ENCODE data around the gene PDE4D. TPM values are rescaled to one million over a fixed set of nuclear protein-coding genes. Genes with fewer than 3 reads are reported as not detected.
"Not testable (repeated sequence)": the region's sequence is repeated elsewhere in the genome, so short reads cannot be mapped to it uniquely, and the experiment has no call there.

PDE4D gene
- total RNA-seq, 1 experiment from 2014 or later, result 62.6 TPM

- DNase-seq (ENCODE audit: low read depth, low spot score), result no peak
- in situ Hi-C loops (cut with HindIII; ENCODE audit: low pct_unique_long_range_greater_than_20kb, low sequenced_read_pairs), result no loop called here
Measured at GRCh38 chr5:59391576-59391975, 501.9 kb downstream of the PDE4D start.

- in situ Hi-C loops (cut with HindIII; ENCODE audit: low pct_unique_long_range_greater_than_20kb, low sequenced_read_pairs), result no loop called here
Measured at GRCh38 chr5:59390989-59391388, 502.5 kb downstream of the PDE4D start.

GRCh38 chr5:59390074-59390659 is 503.4 kb downstream of the PDE4D start:
- in situ Hi-C loops (cut with HindIII; ENCODE audit: low pct_unique_long_range_greater_than_20kb, low sequenced_read_pairs), result no loop called here
- peak; percentile 40 for DNase-seq (ENCODE audit: low read depth, low spot score)

More at GRCh38 chr5:59390989-59391388, 502.5 kb downstream of the PDE4D start:
- DNase-seq (ENCODE audit: low read depth, low spot score), result no peak

- no peak for DNase-seq (ENCODE audit: low read depth, low spot score)
- in situ Hi-C loops (cut with HindIII; ENCODE audit: low pct_unique_long_range_greater_than_20kb, low sequenced_read_pairs), result no loop called here
Measured at GRCh38 chr5:59387127-59387526, 506.4 kb downstream of the PDE4D start.

GRCh38 chr5:59385700-59386099 is 507.8 kb downstream of the PDE4D start:
- in situ Hi-C loops (cut with HindIII; ENCODE audit: low pct_unique_long_range_greater_than_20kb, low sequenced_read_pairs), result no loop called here

GRCh38 chr5:59380350-59380951 is 513.1 kb downstream of the PDE4D start:
- peak; percentile 95 for DNase-seq (ENCODE audit: low read depth, low spot score)
- in situ Hi-C loops (cut with HindIII; ENCODE audit: low pct_unique_long_range_greater_than_20kb, low sequenced_read_pairs), result no loop called here

More at GRCh38 chr5:59385700-59386099, 507.8 kb downstream of the PDE4D start:
- no peak for DNase-seq (ENCODE audit: low read depth, low spot score)

GRCh38 chr5:59374036-59374435 is 519.5 kb downstream of the PDE4D start:
- in situ Hi-C loops (cut with HindIII; ENCODE audit: low pct_unique_long_range_greater_than_20kb, low sequenced_read_pairs); DNase-seq (ENCODE audit: low read depth, low spot score): not testable (repeated sequence)

GRCh38 chr5:59371525-59372127 is 521.9 kb downstream of the PDE4D start:
- in situ Hi-C loops (cut with HindIII; ENCODE audit: low pct_unique_long_range_greater_than_20kb, low sequenced_read_pairs), result no loop called here
- DNase-seq (ENCODE audit: low read depth, low spot score), result no peak

- DNase-seq (ENCODE audit: low read depth, low spot score), result no peak
- in situ Hi-C loops (cut with HindIII; ENCODE audit: low pct_unique_long_range_greater_than_20kb, low sequenced_read_pairs), result no loop called here
Measured at GRCh38 chr5:59368951-59369350, 524.6 kb downstream of the PDE4D start.

GRCh38 chr5:59367791-59368394 is 525.6 kb downstream of the PDE4D start:
- in situ Hi-C loops (cut with HindIII; ENCODE audit: low pct_unique_long_range_greater_than_20kb, low sequenced_read_pairs), result no loop called here
- DNase-seq (ENCODE audit: low read depth, low spot score), result peak; percentile 81

- in situ Hi-C loops (cut with HindIII; ENCODE audit: low pct_unique_long_range_greater_than_20kb, low sequenced_read_pairs), result no loop called here
- no peak for DNase-seq (ENCODE audit: low read depth, low spot score)
Measured at GRCh38 chr5:59366784-59367183, 526.7 kb downstream of the PDE4D start.

- no peak for DNase-seq (ENCODE audit: low read depth, low spot score)
- in situ Hi-C loops (cut with HindIII; ENCODE audit: low pct_unique_long_range_greater_than_20kb, low sequenced_read_pairs), result no loop called here
Measured at GRCh38 chr5:59362438-59362837, 531.1 kb downstream of the PDE4D start.

GRCh38 chr5:59361454-59361853 is 532.1 kb downstream of the PDE4D start:
- DNase-seq (ENCODE audit: low read depth, low spot score), result no peak
- in situ Hi-C loops (cut with HindIII; ENCODE audit: low pct_unique_long_range_greater_than_20kb, low sequenced_read_pairs), result no loop called here

- in situ Hi-C loops (cut with HindIII; ENCODE audit: low pct_unique_long_range_greater_than_20kb, low sequenced_read_pairs), result no loop called here
- no peak for DNase-seq (ENCODE audit: low read depth, low spot score)
Measured at GRCh38 chr5:59360130-59360555, 533.4 kb downstream of the PDE4D start.

GRCh38 chr5:59358005-59358861 is 535.3 kb downstream of the PDE4D start:
- DNase-seq (ENCODE audit: low read depth, low spot score), result no peak
- in situ Hi-C loops (cut with HindIII; ENCODE audit: low pct_unique_long_range_greater_than_20kb, low sequenced_read_pairs), result no loop called here

- peak; percentile 52 for DNase-seq (ENCODE audit: low read depth, low spot score)
- in situ Hi-C loops (cut with HindIII; ENCODE audit: low pct_unique_long_range_greater_than_20kb, low sequenced_read_pairs), result no loop called here
Measured at GRCh38 chr5:59357381-59357977, 536.0 kb downstream of the PDE4D start.

- DNase-seq (ENCODE audit: low read depth, low spot score), result peak; percentile 10
- in situ Hi-C loops (cut with HindIII; ENCODE audit: low pct_unique_long_range_greater_than_20kb, low sequenced_read_pairs), result no loop called here
Measured at GRCh38 chr5:59356813-59357380, 536.6 kb downstream of the PDE4D start.

Measured in SK-MEL-5 (cell line).